ENCODE results near the gene SSBP1.
A peak's percentile ranks its signal among the peaks of the same experiment; 100 is the strongest.
"Not testable (repeated sequence)": the region's sequence is repeated elsewhere in the genome, so short reads cannot be mapped to it uniquely, and the experiment has no call there.

Gene SSBP1

GRCh38 chr7:141737836-141738591, at the start of gene SSBP1:
Gene SSBP1, plus strand, starts transcription at chr7:141738358. Its CDS starts 809 bp downstream, at chr7:141739167.
- DNase-seq (ENCODE audit: low read depth) = peak; percentile 88
- peak within 1 kb of the TSS; percentile 70 for H3K4me3 ChIP-seq (ENCODE audit: control insufficient read depth, low read depth, low read length)
- peak; percentile 85 for TF ChIP-seq CTCF (IDR thresholded peaks at IDR 0.05; ENCODE audit: control insufficient read depth, insufficient read depth, low read depth, low read length, missing control alignments)

GRCh38 chr7:141689072-141689825, 48.9 kb upstream of the SSBP1 start:
- DNase-seq (ENCODE audit: low read depth) = not testable (repeated sequence)

GRCh38 chr7:141691540-141691939, 46.6 kb upstream of the SSBP1 start:
- no peak for TF ChIP-seq CTCF (IDR thresholded peaks at IDR 0.05; ENCODE audit: control insufficient read depth, insufficient read depth, low read depth, low read length, missing control alignments)
- no peak for DNase-seq (ENCODE audit: low read depth)
- no peak overlapping the region for H3K4me3 ChIP-seq (ENCODE audit: control insufficient read depth, low read depth, low read length)

More at GRCh38 chr7:141689072-141689825, 48.9 kb upstream of the SSBP1 start:
- H3K4me3 ChIP-seq (ENCODE audit: control insufficient read depth, low read depth, low read length) = not testable (repeated sequence)

DNA sequence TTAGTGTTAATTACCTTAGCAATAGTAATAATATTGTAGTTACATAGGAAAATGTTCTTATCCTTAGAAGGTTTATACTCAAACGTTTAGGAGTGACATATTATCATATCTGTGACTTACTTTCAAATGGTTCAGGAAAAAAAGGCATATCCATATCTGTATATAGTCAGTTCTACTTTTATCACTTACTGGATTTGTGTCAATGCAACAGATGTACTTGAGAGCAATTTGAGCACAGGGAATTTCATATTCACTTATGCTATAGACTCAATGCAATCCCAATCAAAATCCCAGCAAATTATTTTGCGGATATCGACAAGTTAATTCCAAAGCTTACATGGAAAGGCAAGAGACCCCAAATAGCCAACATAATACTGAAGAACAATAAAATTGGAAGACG, 46.2 kb upstream of the SSBP1 start:
- TF ChIP-seq CTCF (IDR thresholded peaks at IDR 0.05; ENCODE audit: control insufficient read depth, insufficient read depth, low read depth, low read length, missing control alignments) = no peak
- DNase-seq (ENCODE audit: low read depth) = no peak

DNA sequence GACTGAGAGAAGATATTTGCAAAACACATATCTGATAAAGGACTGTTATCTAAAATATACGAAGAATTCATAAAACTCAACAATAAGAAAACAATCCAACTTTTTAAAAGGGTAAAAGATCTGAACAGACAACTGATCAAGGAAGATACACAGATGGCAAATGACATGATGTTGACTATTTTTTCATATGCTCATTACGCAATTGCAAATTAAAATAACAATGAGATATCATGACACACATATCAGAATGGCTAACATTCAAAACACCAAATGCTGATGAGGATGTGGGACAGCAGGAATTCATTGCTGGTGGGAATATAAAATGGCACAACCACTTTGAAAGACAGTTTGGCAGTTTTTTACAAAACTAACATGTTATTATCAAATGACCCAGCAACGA, 45.1 kb upstream of the SSBP1 start:
- no peak overlapping the region for H3K4me3 ChIP-seq (ENCODE audit: control insufficient read depth, low read depth, low read length)
- no peak for TF ChIP-seq CTCF (IDR thresholded peaks at IDR 0.05; ENCODE audit: control insufficient read depth, insufficient read depth, low read depth, low read length, missing control alignments)
- DNase-seq (ENCODE audit: low read depth) = no peak

More for the DNA sequence above, 46.2 kb upstream of the SSBP1 start:
- H3K4me3 ChIP-seq (ENCODE audit: control insufficient read depth, low read depth, low read length) = no peak overlapping the region

- H3K4me3 ChIP-seq (ENCODE audit: control insufficient read depth, low read depth, low read length) = no peak overlapping the region
- TF ChIP-seq CTCF (IDR thresholded peaks at IDR 0.05; ENCODE audit: control insufficient read depth, insufficient read depth, low read depth, low read length, missing control alignments) = no peak
- DNase-seq (ENCODE audit: low read depth) = no peak
These were observed 42.3 kb upstream of the SSBP1 start for GRCh38 chr7:141695803-141696289.

DNA sequence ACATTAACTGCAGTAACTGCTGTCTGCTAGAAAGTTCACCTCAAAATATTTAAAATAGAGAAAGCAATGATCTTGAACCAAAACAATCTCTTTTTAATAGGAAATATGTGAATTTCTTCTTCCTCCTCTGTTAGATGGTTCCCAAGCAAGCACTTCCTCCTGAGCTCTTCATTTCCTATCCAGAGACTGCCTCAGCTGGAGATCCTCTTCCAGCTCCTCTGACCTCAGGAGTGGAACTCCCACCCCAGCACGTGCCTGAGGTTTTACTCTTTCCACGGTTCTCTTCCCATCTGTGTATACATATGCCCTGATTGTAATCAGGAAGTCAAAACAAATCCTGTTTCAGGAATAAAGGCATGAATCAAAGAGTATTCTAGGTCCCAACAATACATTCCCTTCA, 41.8 kb upstream of the SSBP1 start:
- TF ChIP-seq CTCF (IDR thresholded peaks at IDR 0.05; ENCODE audit: control insufficient read depth, insufficient read depth, low read depth, low read length, missing control alignments) = no peak
- H3K4me3 ChIP-seq (ENCODE audit: control insufficient read depth, low read depth, low read length) = no peak overlapping the region
- no peak for DNase-seq (ENCODE audit: low read depth)
